Tibial artery (tissue), 4 donors: ENCODE data around the gene CELSR1.
A peak's percentile ranks its signal among the peaks of the same experiment; 100 is the strongest.

ENCODE experiments used
- DNase-seq, 2 donors: peaks; one replicate each; pipeline ENCODE4 v3.0.0-alpha.2; 2019
- H3K27ac ChIP-seq, 2 donors: fragments of 200-600 bp; sonication (generic) in 1 of 2; 1 replicate in 1 of 2; 2 replicates in 1 of 2; pipeline ENCODE4 v1.5.1; 2018 to 2019; ENCODE audit warnings: mild to moderate bottlenecking in 1 of 2
- H3K27me3 ChIP-seq, 2 donors: fragments of 200-600 bp; sonication (generic) in 1 of 2; one replicate each; pipeline versions ENCODE4 v1.5.1 to v1.6.0; 2016 to 2019
- H3K36me3 ChIP-seq, 3 donors: fragments of 200-600 bp; sonication (generic) in 2 of 3; one replicate each; pipeline ENCODE4 v1.5.1; 2016 to 2019; ENCODE audit warnings: mild to moderate bottlenecking in 2 of 3
- H3K4me1 ChIP-seq, 4 donors: fragments of 200-600 bp; sonication (generic) in 2 of 4; 1 replicate in 3 of 4; 2 replicates in 1 of 4; pipeline ENCODE4 v1.5.1; 2016 to 2019
- H3K4me3 ChIP-seq, 2 donors: fragments of 200-600 bp; sonication (generic) in 1 of 2; 1 replicate in 1 of 2; 2 replicates in 1 of 2; pipeline ENCODE4 v1.5.1; 2018 to 2019; ENCODE audit warnings: mild to moderate bottlenecking in 2 of 2
- H3K9me3 ChIP-seq, 3 donors: fragments of 200-600 bp; sonication (generic) in 1 of 3; one replicate each; pipeline ENCODE4 v1.5.1; 2016 to 2019
- intact Hi-C: fragments of 100-400 bp; cut with DNase I; formaldehyde crosslinking; loops from one replicate; pipeline ENCODE4 v1.15.0; 2023; ENCODE audit warnings: low total_unique reads
- TF ChIP-seq, protein P1 (sequence below), 2 experiments: fragments of 200-600 bp in 1 of 2; fragments of 450-650 bp in 1 of 2; IDR thresholded peaks; one replicate each; pipeline ENCODE4 v1.5.1; 2017 to 2019; ENCODE audit warnings: antibody characterized with exemption in 2 of 2, mild to moderate bottlenecking in 1 of 2, moderate library complexity in 1 of 2

The CELSR1 gene

DNA sequence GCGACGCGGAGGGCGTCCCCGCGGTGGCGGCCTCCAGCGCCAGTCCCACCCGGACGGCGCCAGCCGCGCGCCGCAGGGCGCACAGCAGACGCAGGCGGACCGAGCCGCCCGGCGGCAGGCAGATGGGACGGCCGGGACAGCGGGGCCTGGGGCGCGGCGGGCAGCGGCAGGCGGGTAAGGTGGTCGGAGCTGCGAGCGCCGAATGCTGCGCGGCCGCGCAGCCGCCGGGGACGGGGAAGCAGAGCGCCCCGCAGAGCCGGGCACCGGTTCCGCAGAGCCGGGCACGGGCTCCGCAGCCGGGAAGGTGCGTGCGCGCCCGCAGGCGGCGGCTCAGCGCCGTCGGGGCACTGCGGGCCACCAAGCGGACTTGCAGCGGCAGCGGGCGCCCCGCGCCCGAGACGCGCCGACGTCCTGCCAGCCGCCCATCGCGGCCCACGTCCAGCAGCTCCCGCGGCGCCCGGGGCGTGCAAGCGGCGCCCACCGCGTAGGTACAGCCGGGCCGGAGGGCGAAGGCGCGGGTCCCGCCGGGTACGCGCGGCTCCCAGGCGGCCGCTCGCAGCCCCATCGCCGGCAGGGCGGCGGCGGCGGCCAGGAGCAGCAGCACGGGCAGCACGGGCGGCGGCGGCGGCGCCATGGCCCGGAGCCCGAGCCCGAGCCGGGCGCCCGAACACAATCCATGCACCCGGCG, 739 bp downstream of the CELSR1 start:
- H3K36me3 ChIP-seq = no peaks in the 10 kb centered on the region
- H3K9me3 ChIP-seq = no peaks in the 10 kb centered on the region
- H3K4me1 ChIP-seq = peaks cover 0 to 19% (median 16%) of the 10 kb centered on the region in 4 donors
- TF ChIP-seq, protein P1, sequence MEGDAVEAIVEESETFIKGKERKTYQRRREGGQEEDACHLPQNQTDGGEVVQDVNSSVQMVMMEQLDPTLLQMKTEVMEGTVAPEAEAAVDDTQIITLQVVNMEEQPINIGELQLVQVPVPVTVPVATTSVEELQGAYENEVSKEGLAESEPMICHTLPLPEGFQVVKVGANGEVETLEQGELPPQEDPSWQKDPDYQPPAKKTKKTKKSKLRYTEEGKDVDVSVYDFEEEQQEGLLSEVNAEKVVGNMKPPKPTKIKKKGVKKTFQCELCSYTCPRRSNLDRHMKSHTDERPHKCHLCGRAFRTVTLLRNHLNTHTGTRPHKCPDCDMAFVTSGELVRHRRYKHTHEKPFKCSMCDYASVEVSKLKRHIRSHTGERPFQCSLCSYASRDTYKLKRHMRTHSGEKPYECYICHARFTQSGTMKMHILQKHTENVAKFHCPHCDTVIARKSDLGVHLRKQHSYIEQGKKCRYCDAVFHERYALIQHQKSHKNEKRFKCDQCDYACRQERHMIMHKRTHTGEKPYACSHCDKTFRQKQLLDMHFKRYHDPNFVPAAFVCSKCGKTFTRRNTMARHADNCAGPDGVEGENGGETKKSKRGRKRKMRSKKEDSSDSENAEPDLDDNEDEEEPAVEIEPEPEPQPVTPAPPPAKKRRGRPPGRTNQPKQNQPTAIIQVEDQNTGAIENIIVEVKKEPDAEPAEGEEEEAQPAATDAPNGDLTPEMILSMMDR (IDR thresholded peaks at IDR 0.05) = no peak
- intact Hi-C loops = no loop called here
- H3K4me3 ChIP-seq = peak overlapping the region; percentile 33 to 48
- peaks cover 0 to 82% of the 10 kb centered on the region in 2 donors for H3K27me3 ChIP-seq
- no peak overlapping the region for H3K27ac ChIP-seq
- DNase-seq = no peak

DNA sequence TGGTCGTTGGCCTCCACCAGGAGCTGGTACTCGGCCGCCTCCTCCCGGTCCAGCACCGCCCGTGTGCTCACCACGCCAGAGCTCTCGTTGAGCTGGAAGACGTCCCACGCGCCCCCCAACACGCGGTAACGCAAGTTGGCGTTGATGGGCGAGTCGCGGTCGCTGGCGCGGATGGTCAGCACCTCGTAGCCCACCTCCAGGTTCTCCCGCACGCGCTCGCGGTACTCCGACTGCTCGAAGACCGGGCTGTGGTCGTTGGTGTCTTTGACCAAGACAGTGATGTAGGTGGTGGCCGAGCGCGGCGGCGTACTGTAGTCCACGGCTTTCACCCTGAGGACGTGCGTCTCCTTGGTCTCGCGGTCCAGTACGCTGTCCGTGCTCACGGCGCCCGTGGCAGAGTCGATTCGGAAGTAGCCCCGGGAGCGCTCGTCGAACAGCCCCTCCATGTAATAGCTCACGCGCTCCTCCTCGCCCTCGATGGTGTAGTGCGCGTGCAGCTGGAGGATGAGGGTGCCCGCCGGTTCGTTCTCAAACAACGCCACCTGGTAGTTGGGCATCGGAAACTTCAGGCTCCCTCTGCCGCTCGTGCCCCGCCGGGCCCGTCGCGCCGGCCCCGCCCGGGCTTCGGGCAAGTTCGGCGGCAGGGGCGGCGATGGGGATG, 1.4 kb downstream of the CELSR1 start:
- peaks cover 0 to 22% (median 16%) of the 10 kb centered on the region in 4 donors for H3K4me1 ChIP-seq
- intact Hi-C loops = no loop called here
- H3K4me3 ChIP-seq = no peak overlapping the region
- H3K36me3 ChIP-seq = no peaks in the 10 kb centered on the region
- TF ChIP-seq, protein P1 (IDR thresholded peaks at IDR 0.05) = no peak
- H3K9me3 ChIP-seq = no peaks in the 10 kb centered on the region
- DNase-seq = no peak
- peaks cover 0 to 79% of the 10 kb centered on the region in 2 donors for H3K27me3 ChIP-seq
- no peak overlapping the region for H3K27ac ChIP-seq

DNA sequence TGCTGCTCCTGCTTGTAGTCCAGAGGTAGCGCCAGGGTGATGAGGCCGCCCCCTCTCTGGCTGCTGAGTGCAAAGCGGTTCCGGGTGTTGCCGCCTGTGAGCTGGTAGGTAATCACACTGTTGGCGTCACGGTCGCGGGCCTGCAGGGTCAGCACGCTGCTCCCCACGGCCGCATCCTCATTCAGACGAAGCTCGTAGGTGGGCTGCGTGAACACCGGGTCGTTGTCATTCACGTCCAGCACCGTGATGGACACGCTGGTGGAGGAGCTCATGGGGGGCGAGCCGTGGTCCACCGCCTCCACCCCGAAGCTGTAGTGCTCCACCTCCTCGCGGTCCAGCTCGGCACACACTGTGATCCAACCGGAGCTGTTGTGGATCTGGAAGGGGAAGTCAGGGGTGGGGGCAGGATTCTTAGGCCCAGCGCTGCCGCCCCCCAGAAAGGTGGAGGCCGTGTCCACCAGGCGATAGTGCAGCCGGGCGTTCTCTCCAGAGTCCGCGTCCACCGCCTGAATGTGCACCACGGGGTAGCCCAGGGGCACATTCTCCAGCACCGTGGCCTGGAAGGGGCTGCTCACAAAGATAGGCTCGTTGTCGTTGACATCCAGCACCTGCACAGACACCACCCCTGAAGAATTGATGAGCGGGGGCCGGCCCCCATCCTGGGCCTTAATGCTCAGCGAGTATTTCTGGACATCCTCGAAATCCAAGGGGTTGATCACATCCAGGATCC, 2.4 kb downstream of the CELSR1 start:
- intact Hi-C loops = no loop called here
- TF ChIP-seq, protein P1 (IDR thresholded peaks at IDR 0.05) = no peak
- DNase-seq = no peak

DNA sequence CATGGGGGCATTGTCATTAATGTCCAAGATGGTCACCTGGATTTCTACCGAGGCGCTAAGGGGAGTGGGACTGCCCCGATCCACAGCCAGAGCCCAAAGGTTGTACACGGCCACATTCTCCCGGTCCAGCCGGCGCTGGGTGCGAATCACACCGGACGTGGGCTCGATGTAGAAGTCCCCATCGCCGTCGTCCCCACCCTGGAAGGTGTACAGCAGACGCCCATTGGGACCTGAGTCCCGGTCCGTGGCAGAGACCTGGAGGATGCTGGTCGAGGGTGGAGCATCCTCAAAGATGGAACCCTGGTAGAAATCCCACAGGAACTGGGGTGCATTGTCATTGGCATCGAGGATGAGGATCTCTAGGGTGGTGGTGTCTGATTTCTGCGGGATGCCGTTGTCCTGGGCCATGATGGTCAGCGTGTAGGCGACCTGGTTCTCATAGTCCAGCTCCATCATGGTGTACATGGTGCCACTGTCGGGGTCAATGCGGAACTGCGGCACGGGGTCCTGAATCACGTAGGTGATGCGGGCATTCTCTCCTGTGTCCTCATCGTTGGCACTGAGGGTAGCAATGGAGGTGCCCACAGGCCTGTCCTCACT, 3.1 kb downstream of the CELSR1 start:
- TF ChIP-seq, protein P1 (IDR thresholded peaks at IDR 0.05) = no peak
- Histone ChIP-seq H3K27me3 (peaks cover 0 to 62% of the 10 kb centered on the region in 2 donors), H3K36me3 (no peaks in the 10 kb centered on the region), H3K4me3 (no peak overlapping the region), H3K4me1 (peaks cover 0 to 25% (median 16%) of the 10 kb centered on the region in 4 donors), H3K9me3 (no peaks in the 10 kb centered on the region), H3K27ac (no peak overlapping the region)
- no peak for DNase-seq
- intact Hi-C loops = no loop called here

More for the DNA sequence above, 2.4 kb downstream of the CELSR1 start:
- H3K27me3 ChIP-seq = peaks cover 0 to 70% of the 10 kb centered on the region in 2 donors
- H3K4me3 ChIP-seq = no peak overlapping the region
- no peak overlapping the region for H3K27ac ChIP-seq
- peaks cover 0 to 25% (median 16%) of the 10 kb centered on the region in 4 donors for H3K4me1 ChIP-seq
- H3K36me3 ChIP-seq = no peaks in the 10 kb centered on the region
- H3K9me3 ChIP-seq = no peaks in the 10 kb centered on the region

DNA sequence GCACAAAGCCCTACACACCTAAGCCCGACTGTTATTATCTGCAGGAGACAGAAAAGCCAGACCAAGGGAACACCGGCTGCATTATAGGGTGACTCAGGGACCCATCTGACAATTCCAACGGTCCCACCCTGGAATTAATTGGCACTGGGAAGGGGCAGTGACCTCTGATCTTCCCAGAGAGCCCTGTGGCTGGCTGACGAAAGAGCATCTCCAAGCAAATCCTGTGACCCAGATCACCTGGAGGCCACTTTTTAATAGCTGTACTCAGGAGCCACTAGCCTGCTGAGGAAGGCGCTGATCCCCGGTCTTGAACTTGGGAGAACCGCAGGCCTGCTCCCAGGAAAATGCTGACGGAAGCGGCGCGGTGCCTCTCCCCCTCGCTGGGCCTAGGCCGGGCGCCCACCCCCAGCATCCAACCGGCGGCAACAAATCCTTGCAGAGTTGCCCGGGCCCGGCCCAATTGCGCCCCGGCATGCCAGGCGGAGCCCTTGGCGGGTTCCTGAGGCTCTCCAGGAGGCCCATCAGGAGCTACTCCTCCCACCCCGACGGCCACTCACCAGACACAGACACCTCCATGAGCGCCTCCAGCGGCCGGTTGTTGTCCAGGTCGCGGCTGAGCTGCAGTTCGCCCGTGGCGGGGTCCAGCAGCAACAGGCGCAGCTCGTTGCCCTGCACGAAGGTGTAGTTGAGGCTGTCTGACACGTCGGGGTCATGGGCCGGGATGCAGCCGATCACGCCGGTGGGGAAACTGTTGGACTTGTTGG, 4.2 kb downstream of the CELSR1 start:
- Histone ChIP-seq H3K27ac (no peak overlapping the region), H3K9me3 (no peaks in the 10 kb centered on the region), H3K27me3 (peaks cover 0 to 52% of the 10 kb centered on the region in 2 donors), H3K4me1 (peaks cover 0 to 16% (median 10%) of the 10 kb centered on the region in 4 donors), H3K4me3 (no peak overlapping the region), H3K36me3 (no peaks in the 10 kb centered on the region)
- TF ChIP-seq, protein P1 (IDR thresholded peaks at IDR 0.05) = no peak
- no peak for DNase-seq
- intact Hi-C loops = no loop called here
